HEK293 (cell line): Measurements from ENCODE around the gene TUBG2.

Experiments
- BCL11B ChIP-seq: fragments of 450-650 bp; formaldehyde crosslinking; IDR thresholded peaks from 2 replicates; pipeline ENCODE4 v1.5.1; 2016; ENCODE audit warnings: low read depth, missing biosample characterization, missing genetic modification characterization
- EGR2 ChIP-seq: fragments of 450-650 bp; formaldehyde crosslinking; IDR thresholded peaks from 2 replicates; pipeline ENCODE4 v1.5.1; 2016; ENCODE audit warnings: low read depth, missing biosample characterization, missing genetic modification characterization
- GFI1B ChIP-seq: fragments of 450-650 bp; formaldehyde crosslinking; IDR thresholded peaks from 2 replicates; pipeline ENCODE4 v1.5.1; 2016; ENCODE audit warnings: missing biosample characterization, missing genetic modification characterization
- HIC1 ChIP-seq: fragments of 450-650 bp; formaldehyde crosslinking; IDR thresholded peaks from 2 replicates; pipeline ENCODE4 v1.5.1; 2016; ENCODE audit warnings: missing biosample characterization, missing genetic modification characterization
- KLF1 ChIP-seq: fragments of 450-650 bp; formaldehyde crosslinking; IDR thresholded peaks from 2 replicates; pipeline ENCODE4 v1.5.1; 2016; ENCODE audit warnings: missing biosample characterization, missing genetic modification characterization
- SCRT2 ChIP-seq: fragments of 450-650 bp; formaldehyde crosslinking; IDR thresholded peaks from 2 replicates; pipeline ENCODE4 v1.5.1; 2016; ENCODE audit warnings: missing biosample characterization, missing genetic modification characterization
- SP7 ChIP-seq: fragments of 450-650 bp; formaldehyde crosslinking; IDR thresholded peaks from 2 replicates; pipeline ENCODE4 v1.5.1; 2016; ENCODE audit warnings: missing biosample characterization, missing genetic modification characterization
- TCF7L2 ChIP-seq: IDR thresholded peaks from 2 replicates; pipeline ENCODE4 v1.6.1; 2011; ENCODE audit warnings: low read depth, mild to moderate bottlenecking, inconsistent platforms, low read length, moderate library complexity, borderline replicate concordance
- WT1 ChIP-seq: fragments of 450-650 bp; formaldehyde crosslinking; IDR thresholded peaks from 2 replicates; pipeline ENCODE4 v1.5.1; 2016; ENCODE audit warnings: missing biosample characterization, missing genetic modification characterization
- ZBTB17 ChIP-seq: fragments of 450-650 bp; formaldehyde crosslinking; IDR thresholded peaks from 2 replicates; pipeline ENCODE4 v1.5.1; 2016; ENCODE audit warnings: missing biosample characterization, missing genetic modification characterization
- ZFP37 ChIP-seq: fragments of 450-650 bp; formaldehyde crosslinking; IDR thresholded peaks from 2 replicates; pipeline ENCODE4 v1.5.1; 2016; ENCODE audit warnings: missing biosample characterization, missing genetic modification characterization
- ZIC2 ChIP-seq: fragments of 450-650 bp; formaldehyde crosslinking; IDR thresholded peaks from 2 replicates; pipeline ENCODE4 v1.5.1; 2016; ENCODE audit warnings: missing biosample characterization, missing genetic modification characterization
- ZNF138 ChIP-seq: fragments of 450-650 bp; formaldehyde crosslinking; IDR thresholded peaks from 2 replicates; pipeline ENCODE4 v1.5.1; 2016; ENCODE audit warnings: missing biosample characterization, missing genetic modification characterization, borderline replicate concordance
- ZNF184 ChIP-seq: fragments of 450-650 bp; IDR thresholded peaks from 2 replicates; pipeline ENCODE4 v1.5.1; 2018; ENCODE audit warnings: missing biosample characterization, mild to moderate bottlenecking, missing genetic modification characterization
- ZNF266 ChIP-seq: fragments of 450-650 bp; formaldehyde crosslinking; IDR thresholded peaks from 2 replicates; pipeline ENCODE4 v1.5.1; 2016; ENCODE audit warnings: missing biosample characterization, missing genetic modification characterization, low read depth
- ZNF280D ChIP-seq: fragments of 450-650 bp; formaldehyde crosslinking; IDR thresholded peaks from 2 replicates; pipeline ENCODE4 v1.5.1; 2016; ENCODE audit warnings: missing biosample characterization, missing genetic modification characterization
- ZNF350 ChIP-seq: fragments of 450-650 bp; formaldehyde crosslinking; IDR thresholded peaks from 2 replicates; pipeline ENCODE4 v1.5.0; 2017; ENCODE audit warnings: missing biosample characterization, mild to moderate bottlenecking, missing genetic modification characterization
- ZNF510 ChIP-seq: fragments of 450-650 bp; formaldehyde crosslinking; IDR thresholded peaks from 2 replicates; pipeline ENCODE4 v1.5.1; 2018; ENCODE audit warnings: mild to moderate bottlenecking, missing genetic modification characterization, missing biosample characterization; ENCODE audit not compliant: insufficient replicate concordance
- ZNF560 ChIP-seq: fragments of 450-650 bp; formaldehyde crosslinking; IDR thresholded peaks from 2 replicates; pipeline ENCODE4 v1.5.1; 2017; ENCODE audit warnings: missing biosample characterization, missing genetic modification characterization, borderline replicate concordance
- ZNF658 ChIP-seq: fragments of 450-650 bp; formaldehyde crosslinking; IDR thresholded peaks from 2 replicates; pipeline ENCODE4; 2016; ENCODE audit warnings: missing biosample characterization, missing genetic modification characterization
- ZNF677 ChIP-seq: fragments of 450-650 bp; IDR thresholded peaks from 2 replicates; pipeline ENCODE4 v1.5.0; 2018; ENCODE audit warnings: missing biosample characterization, mild to moderate bottlenecking, missing genetic modification characterization, moderate library complexity
- ZNF768 ChIP-seq: fragments of 450-650 bp; formaldehyde crosslinking; IDR thresholded peaks from 2 replicates; pipeline ENCODE4 v1.5.1; 2018; ENCODE audit warnings: missing biosample characterization, mild to moderate bottlenecking, missing genetic modification characterization
- ZSCAN16 ChIP-seq: fragments of 450-650 bp; formaldehyde crosslinking; IDR thresholded peaks from 2 replicates; pipeline ENCODE4 v1.5.1; 2016; ENCODE audit warnings: missing biosample characterization, missing genetic modification characterization
- ZSCAN18 ChIP-seq: fragments of 450-650 bp; formaldehyde crosslinking; IDR thresholded peaks from 2 replicates; pipeline ENCODE4 v1.5.1; 2016; ENCODE audit warnings: missing biosample characterization, missing genetic modification characterization
- TF ChIP-seq, protein P1 (sequence below): fragments of 450-650 bp; formaldehyde crosslinking; IDR thresholded peaks from 2 replicates; pipeline ENCODE4 v1.5.1; 2016; ENCODE audit warnings: missing biosample characterization, missing genetic modification characterization, borderline replicate concordance
- TF ChIP-seq, protein P2 (sequence below): fragments of 450-650 bp; formaldehyde crosslinking; IDR thresholded peaks from 2 replicates; pipeline ENCODE4 v1.5.1; 2016; ENCODE audit warnings: missing biosample characterization, missing genetic modification characterization
- TF ChIP-seq, protein P3 (sequence below): IDR thresholded peaks from 2 replicates; pipeline ENCODE4 v1.6.1; 2011; ENCODE audit warnings: mild to moderate bottlenecking, low read depth, low read length, borderline replicate concordance

TUBG2 gene

DNA sequence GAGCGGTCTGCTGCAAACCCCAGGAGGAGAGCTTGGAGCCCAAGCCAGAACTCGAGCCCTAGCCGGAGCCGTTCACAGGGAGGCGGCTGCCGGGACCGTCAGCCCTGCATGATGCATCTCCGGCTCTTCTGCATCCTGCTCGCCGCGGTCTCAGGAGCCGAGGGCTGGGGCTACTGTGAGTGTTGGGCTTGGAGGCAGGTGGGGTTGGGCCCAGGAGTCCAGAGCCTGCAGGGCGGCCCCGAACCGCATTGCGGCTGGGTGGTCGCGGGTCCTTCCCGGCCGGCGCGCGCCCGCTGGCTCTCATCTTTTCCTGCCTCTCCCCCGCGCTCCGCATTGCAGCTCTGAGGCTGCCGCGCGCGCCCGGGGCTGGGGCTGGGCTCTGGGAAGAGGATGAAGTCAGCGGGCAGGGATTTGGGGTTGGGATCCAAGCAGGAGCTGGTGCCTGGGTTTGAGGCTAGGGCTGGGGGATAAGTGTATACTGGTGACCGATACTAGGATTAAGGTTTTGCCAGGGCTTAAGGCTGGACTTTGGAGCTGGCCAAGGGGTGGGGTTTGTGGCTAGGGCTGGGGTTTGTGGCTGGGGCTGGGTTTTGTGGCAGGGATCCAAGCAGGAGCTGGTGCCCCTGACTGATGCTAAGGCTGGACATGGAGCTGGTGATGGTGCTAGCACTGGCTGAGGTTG is 23.8 kb downstream of the TUBG2 start (continued):
- TF ChIP-seq, protein P1, sequence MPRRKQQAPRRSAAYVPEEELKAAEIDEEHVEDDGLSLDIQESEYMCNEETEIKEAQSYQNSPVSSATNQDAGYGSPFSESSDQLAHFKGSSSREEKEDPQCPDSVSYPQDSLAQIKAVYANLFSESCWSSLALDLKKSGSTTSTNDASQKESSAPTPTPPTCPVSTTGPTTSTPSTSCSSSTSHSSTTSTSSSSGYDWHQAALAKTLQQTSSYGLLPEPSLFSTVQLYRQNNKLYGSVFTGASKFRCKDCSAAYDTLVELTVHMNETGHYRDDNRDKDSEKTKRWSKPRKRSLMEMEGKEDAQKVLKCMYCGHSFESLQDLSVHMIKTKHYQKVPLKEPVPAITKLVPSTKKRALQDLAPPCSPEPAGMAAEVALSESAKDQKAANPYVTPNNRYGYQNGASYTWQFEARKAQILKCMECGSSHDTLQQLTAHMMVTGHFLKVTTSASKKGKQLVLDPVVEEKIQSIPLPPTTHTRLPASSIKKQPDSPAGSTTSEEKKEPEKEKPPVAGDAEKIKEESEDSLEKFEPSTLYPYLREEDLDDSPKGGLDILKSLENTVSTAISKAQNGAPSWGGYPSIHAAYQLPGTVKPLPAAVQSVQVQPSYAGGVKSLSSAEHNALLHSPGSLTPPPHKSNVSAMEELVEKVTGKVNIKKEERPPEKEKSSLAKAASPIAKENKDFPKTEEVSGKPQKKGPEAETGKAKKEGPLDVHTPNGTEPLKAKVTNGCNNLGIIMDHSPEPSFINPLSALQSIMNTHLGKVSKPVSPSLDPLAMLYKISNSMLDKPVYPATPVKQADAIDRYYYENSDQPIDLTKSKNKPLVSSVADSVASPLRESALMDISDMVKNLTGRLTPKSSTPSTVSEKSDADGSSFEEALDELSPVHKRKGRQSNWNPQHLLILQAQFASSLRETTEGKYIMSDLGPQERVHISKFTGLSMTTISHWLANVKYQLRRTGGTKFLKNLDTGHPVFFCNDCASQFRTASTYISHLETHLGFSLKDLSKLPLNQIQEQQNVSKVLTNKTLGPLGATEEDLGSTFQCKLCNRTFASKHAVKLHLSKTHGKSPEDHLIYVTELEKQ: no peak
- TF ChIP-seq HIC1 (tag by site-specific recombination): no peak; the same call in 1 of the 2 replicates
- TF ChIP-seq ZBTB17: peak; percentile 94
- TF ChIP-seq WT1 (tag by site-specific recombination): no peak; the same call in 1 of the 2 replicates
- no peak for TF ChIP-seq ZSCAN16 (tag by site-specific recombination)
- no peak for TF ChIP-seq ZNF184 (tag by site-specific recombination)
- no peak for TF ChIP-seq ZNF560 (tag by site-specific recombination)
- no peak for TF ChIP-seq ZNF658 (tag by site-specific recombination)
- TF ChIP-seq, protein P2, sequence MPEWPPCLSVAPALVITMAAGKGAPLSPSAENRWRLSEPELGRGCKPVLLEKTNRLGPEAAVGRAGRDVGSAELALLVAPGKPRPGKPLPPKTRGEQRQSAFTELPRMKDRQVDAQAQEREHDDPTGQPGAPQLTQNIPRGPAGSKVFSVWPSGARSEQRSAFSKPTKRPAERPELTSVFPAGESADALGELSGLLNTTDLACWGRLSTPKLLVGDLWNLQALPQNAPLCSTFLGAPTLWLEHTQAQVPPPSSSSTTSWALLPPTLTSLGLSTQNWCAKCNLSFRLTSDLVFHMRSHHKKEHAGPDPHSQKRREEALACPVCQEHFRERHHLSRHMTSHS: no peak
- TF ChIP-seq, protein P3, sequence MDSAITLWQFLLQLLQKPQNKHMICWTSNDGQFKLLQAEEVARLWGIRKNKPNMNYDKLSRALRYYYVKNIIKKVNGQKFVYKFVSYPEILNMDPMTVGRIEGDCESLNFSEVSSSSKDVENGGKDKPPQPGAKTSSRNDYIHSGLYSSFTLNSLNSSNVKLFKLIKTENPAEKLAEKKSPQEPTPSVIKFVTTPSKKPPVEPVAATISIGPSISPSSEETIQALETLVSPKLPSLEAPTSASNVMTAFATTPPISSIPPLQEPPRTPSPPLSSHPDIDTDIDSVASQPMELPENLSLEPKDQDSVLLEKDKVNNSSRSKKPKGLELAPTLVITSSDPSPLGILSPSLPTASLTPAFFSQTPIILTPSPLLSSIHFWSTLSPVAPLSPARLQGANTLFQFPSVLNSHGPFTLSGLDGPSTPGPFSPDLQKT: no peak
- no peak for TF ChIP-seq ZNF350 (tag by site-specific recombination)
- TF ChIP-seq ZIC2 (tag by site-specific recombination): 0 out of 2 replicates have a peak, but pooled peaks have one; percentile 5
- TF ChIP-seq SCRT2: no peak
- TF ChIP-seq KLF1 (tag by site-specific recombination): no peak
- no peak for TF ChIP-seq ZSCAN18 (tag by site-specific recombination)
- TF ChIP-seq GFI1B (tag by site-specific recombination): no peak; the same call in 1 of the 2 replicates
- TF ChIP-seq BCL11B (tag by site-specific recombination): peak; percentile 34; the same call in 1 of the 2 replicates
- peak; percentile 91; the same call in 1 of the 2 replicates for TF ChIP-seq ZFP37
- TF ChIP-seq EGR2 (tag by site-specific recombination): no peak
- TF ChIP-seq SP7 (tag by site-specific recombination): peak; percentile 22
- no peak for TF ChIP-seq ZNF280D
- no peak for TF ChIP-seq TCF7L2
- no peak; the same call in 1 of the 2 replicates for TF ChIP-seq ZNF768
- TF ChIP-seq ZNF677 (tag by site-specific recombination): no peak
- no peak for TF ChIP-seq ZNF266
- TF ChIP-seq ZNF510 (tag by site-specific recombination): no peak
- no peak for TF ChIP-seq ZNF138 (tag by site-specific recombination)
